ENCODE data around the gene RRBP1.

GRCh38 chr20:17641993-17642392, 40.0 kb downstream of the RRBP1 start:
- no peak for TF ChIP-seq CTCF (conservative IDR thresholded peaks at IDR 0.05; ENCODE audit: low read length)
- no peak for TF ChIP-seq EZH2phosphoT487 (IDR thresholded peaks at IDR 0.05; ENCODE audit: borderline replicate concordance)
